ENCODE results near the gene ZEB2. TPM values are rescaled to one million over a fixed set of nuclear protein-coding genes. Genes with fewer than 3 reads are reported as not detected.
A peak's percentile ranks its signal among the peaks of the same experiment; 100 is the strongest.

ZEB2 gene
- total RNA-seq, 1 donor from 2014 or later = 106 TPM

DNA sequence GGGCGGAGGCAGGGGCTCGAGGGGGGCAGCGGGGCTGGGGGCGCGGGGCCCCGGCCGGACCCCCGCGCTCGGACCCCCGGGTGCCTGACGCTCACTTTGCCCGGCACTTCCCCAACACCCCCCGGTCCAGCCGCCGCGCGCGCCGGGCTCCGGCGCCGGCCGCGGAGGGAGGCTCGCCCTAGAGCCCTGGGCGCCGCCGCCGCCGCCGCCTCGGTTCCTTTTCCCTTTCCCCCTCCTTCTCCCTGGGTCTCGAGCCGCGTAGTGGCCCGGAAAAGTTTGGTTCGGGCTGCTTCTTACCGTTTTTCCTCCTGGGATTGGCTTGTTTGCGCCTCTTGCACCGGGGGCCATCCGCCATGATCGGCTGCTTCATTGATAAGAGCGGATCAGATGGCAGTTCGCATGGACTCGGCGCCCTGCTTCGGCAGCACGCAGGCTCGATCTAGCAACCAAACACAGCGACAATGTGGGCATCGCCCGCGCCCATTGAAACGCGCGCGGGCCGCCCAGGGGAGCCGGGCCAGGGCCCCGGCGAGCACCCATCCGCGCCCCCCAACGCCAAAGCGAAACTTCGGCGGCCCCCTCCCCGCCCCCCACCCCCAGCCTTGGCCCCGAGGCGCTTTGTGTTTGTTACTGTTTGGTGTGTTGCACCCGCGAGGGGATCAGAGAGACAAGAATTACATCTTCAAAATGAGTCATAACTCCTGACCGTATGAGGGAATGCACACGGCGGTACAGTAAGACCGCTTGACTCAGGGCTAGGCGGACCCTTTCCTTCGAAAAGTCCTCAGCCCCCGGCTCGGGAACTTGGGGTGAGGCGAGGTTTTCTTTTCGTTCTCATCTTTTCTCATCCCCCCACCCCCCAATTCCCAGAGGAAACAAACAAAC, 2.7 kb downstream of the ZEB2 start:
- H3K9me3 ChIP-seq (ENCODE audit: low read depth) = no peaks in the 10 kb centered on the region
- no peak overlapping the region for H2AFZ ChIP-seq (replicated peaks)
- Mint-ChIP-seq H3K4me1 (peaks cover 49% of the 10 kb centered on the region), H3K9me3 (peaks cover 2% of the 10 kb centered on the region), H3K4me3 (no peak overlapping the region), H3K27me3 (ENCODE audit: insufficient read depth, low read depth) (peaks cover 3% of the 10 kb centered on the region), H3K36me3 (peaks cover 8% of the 10 kb centered on the region), H3K27ac (peak overlapping the region; percentile 100)
- TF ChIP-seq EZH2phosphoT487 (IDR thresholded peaks at IDR 0.05) (no peak), CTCF (IDR thresholded peaks at IDR 0.05) (no peak), EZH2 (IDR thresholded peaks at IDR 0.05) (no peak)
- H3K27me3 ChIP-seq = no peaks in the 10 kb centered on the region
- no peaks in the 10 kb centered on the region for H3K36me3 ChIP-seq
- H3K79me2 ChIP-seq (ENCODE audit: low read depth) = peaks cover 78% of the 10 kb centered on the region
- peaks cover 29% of the 10 kb centered on the region for H4K20me1 ChIP-seq (ENCODE audit: low read depth)
- H3K4me1 ChIP-seq = peaks cover 49% of the 10 kb centered on the region
- peak overlapping the region; percentile 96 for H3K4me2 ChIP-seq
- peak overlapping the region; percentile 75 for H3K4me3 ChIP-seq
- peak overlapping the region; percentile 85 for H3K27ac ChIP-seq
- H3F3A ChIP-seq (ENCODE audit: low read depth) = peaks cover 64% of the 10 kb centered on the region
- H3K9ac ChIP-seq = peak overlapping the region; percentile 68
- peak; percentile 67 for DNase-seq (ENCODE audit: low spot score)

DNA sequence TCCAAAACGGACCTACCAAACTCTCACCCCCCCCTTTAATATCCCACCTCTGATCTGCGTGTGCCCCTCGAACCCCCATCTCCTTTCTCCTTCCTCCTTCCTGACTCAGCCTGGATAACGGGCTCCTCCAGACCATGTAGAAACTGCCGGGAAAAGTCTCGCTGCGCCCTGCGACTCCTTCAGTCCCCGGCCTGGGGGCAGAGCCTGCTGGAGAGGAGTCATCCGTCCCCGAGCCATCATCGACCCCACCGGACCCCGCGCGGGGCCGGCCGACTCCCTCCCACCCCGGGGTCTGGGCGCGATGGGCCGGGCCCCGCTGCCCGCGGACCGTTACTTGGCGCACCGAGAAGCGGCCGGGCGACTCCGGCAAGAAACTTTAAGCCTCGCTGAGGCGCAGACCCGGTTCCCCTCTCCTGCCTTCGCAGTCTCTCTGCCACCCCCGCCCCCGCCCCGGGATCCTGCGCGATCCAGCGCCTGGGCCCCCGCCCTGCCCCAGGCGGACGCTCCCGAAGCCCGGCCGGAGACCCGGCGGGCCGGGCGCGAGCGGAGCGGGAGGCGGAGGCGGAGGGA, 3.4 kb downstream of the ZEB2 start:
- Mint-ChIP-seq H3K9me3 (peaks cover 2% of the 10 kb centered on the region), H3K27me3 (ENCODE audit: insufficient read depth, low read depth) (peaks cover 3% of the 10 kb centered on the region), H3K27ac (peak overlapping the region; percentile 99), H3K36me3 (peaks cover 8% of the 10 kb centered on the region), H3K4me1 (peaks cover 52% of the 10 kb centered on the region), H3K4me3 (peak overlapping the region; percentile 93)
- H3K36me3 ChIP-seq = no peaks in the 10 kb centered on the region
- peak overlapping the region; percentile 85 for H3K27ac ChIP-seq
- peaks cover 85% of the 10 kb centered on the region for H3K79me2 ChIP-seq (ENCODE audit: low read depth)
- peak; percentile 50 for DNase-seq (ENCODE audit: low spot score)
- H4K20me1 ChIP-seq (ENCODE audit: low read depth) = peaks cover 36% of the 10 kb centered on the region
- H3K4me3 ChIP-seq = peak overlapping the region; percentile 75
- peak overlapping the region; percentile 96 for H3K4me2 ChIP-seq
- peak overlapping the region; percentile 68 for H3K9ac ChIP-seq
- no peak overlapping the region for H2AFZ ChIP-seq (replicated peaks)
- TF ChIP-seq EZH2phosphoT487 (IDR thresholded peaks at IDR 0.05) (no peak), EZH2 (IDR thresholded peaks at IDR 0.05) (no peak), CTCF (IDR thresholded peaks at IDR 0.05) (no peak)
- no peaks in the 10 kb centered on the region for H3K27me3 ChIP-seq
- H3F3A ChIP-seq (ENCODE audit: low read depth) = peaks cover 69% of the 10 kb centered on the region
- H3K4me1 ChIP-seq = peaks cover 49% of the 10 kb centered on the region
- H3K9me3 ChIP-seq (ENCODE audit: low read depth) = no peaks in the 10 kb centered on the region

- Mint-ChIP-seq H3K4me3 (peak overlapping the region; percentile 93), H3K9me3 (peaks cover 2% of the 10 kb centered on the region), H3K4me1 (peaks cover 52% of the 10 kb centered on the region), H3K27ac (peak overlapping the region; percentile 99), H3K27me3 (ENCODE audit: insufficient read depth, low read depth) (peaks cover 3% of the 10 kb centered on the region), H3K36me3 (peaks cover 8% of the 10 kb centered on the region)
- peak overlapping the region; percentile 85 for H3K27ac ChIP-seq
- no peak for TF ChIP-seq EZH2phosphoT487 (IDR thresholded peaks at IDR 0.05)
- no peak for TF ChIP-seq CTCF (IDR thresholded peaks at IDR 0.05)
- TF ChIP-seq EZH2 (IDR thresholded peaks at IDR 0.05) = no peak
- peak overlapping the region; percentile 96 for H3K4me2 ChIP-seq
- DNase-seq (ENCODE audit: low spot score) = peak; percentile 66
- peak overlapping the region; percentile 75 for H3K4me3 ChIP-seq
- peaks cover 69% of the 10 kb centered on the region for H3F3A ChIP-seq (ENCODE audit: low read depth)
- peaks cover 42% of the 10 kb centered on the region for H4K20me1 ChIP-seq (ENCODE audit: low read depth)
- H3K4me1 ChIP-seq = peaks cover 49% of the 10 kb centered on the region
- H2AFZ ChIP-seq (replicated peaks) = no peak overlapping the region
- H3K79me2 ChIP-seq (ENCODE audit: low read depth) = peaks cover 92% of the 10 kb centered on the region
- no peaks in the 10 kb centered on the region for H3K9me3 ChIP-seq (ENCODE audit: low read depth)
- H3K27me3 ChIP-seq = no peaks in the 10 kb centered on the region
- no peaks in the 10 kb centered on the region for H3K36me3 ChIP-seq
- H3K9ac ChIP-seq = peak overlapping the region; percentile 68
Measured at GRCh38 chr2:144515696-144516410, 4.1 kb downstream of the ZEB2 start.
